HepG2 (cell line): ENCODE results near the gene CAPZB. TPM values are rescaled to one million over a fixed set of nuclear protein-coding genes. Genes with fewer than 3 reads are reported as not detected.

Experiments
- BHLHE40 ChIP-seq: IDR thresholded peaks from 2 replicates; pipeline ENCODE4 v1.6.1; 2011; ENCODE audit warnings: low read length, improper control_type of control experiment
- CREM ChIP-seq, 2 experiments: sonication (generic) in 1 of 2; formaldehyde crosslinking in 1 of 2; IDR thresholded peaks; 2 replicates each; pipeline versions ENCODE4 v1.4.0 to v1.6.1; 2016 to 2020; ENCODE audit warnings: antibody characterized with exemption in 1 of 2, mild to moderate bottlenecking in 1 of 2, missing genetic modification reagents in 1 of 2
- EHMT2 ChIP-seq: fragments of 200-600 bp; sonication (generic); IDR thresholded peaks from 2 replicates; pipeline ENCODE4 v1.7.0; 2017; ENCODE audit warnings: antibody characterized with exemption, low read depth, low read length, borderline replicate concordance
- FIP1L1 ChIP-seq: fragments of 200-400 bp; formaldehyde crosslinking; IDR thresholded peaks from 2 replicates; pipeline ENCODE4 v1.6.1; 2018; ENCODE audit warnings: low read depth, mild to moderate bottlenecking, low read length, moderate library complexity, borderline replicate concordance; ENCODE audit not compliant: insufficient read depth
- GABPB1 ChIP-seq: IDR thresholded peaks from 2 replicates; pipeline ENCODE4 v1.6.1; 2016; ENCODE audit warnings: mild to moderate bottlenecking, missing genetic modification reagents, moderate library complexity, missing compliant biosample characterization
- HDAC2 ChIP-seq: sonication (generic); formaldehyde crosslinking; IDR thresholded peaks from 2 replicates; pipeline ENCODE4 v1.4.0; 2020; ENCODE audit warnings: missing genetic modification reagents
- HNRNPH1 ChIP-seq: fragments of 200-400 bp; formaldehyde crosslinking; optimal IDR thresholded peaks from 2 replicates; pipeline ENCODE3; 2017; ENCODE audit warnings: mild to moderate bottlenecking, low read depth, low read length
- KAT8 ChIP-seq: IDR thresholded peaks from 2 replicates; pipeline ENCODE4 v1.6.1; 2016; ENCODE audit warnings: missing genetic modification reagents, missing compliant biosample characterization
- KLF15 ChIP-seq: sonication (generic); formaldehyde crosslinking; IDR thresholded peaks from 2 replicates; pipeline ENCODE4 v1.8.1; 2023; ENCODE audit warnings: borderline replicate concordance, mild to moderate bottlenecking, inconsistent platforms, missing genetic modification reagents, mixed read lengths
- NR2F1 ChIP-seq, 2 experiments: fragments of 450-650 bp in 1 of 2; formaldehyde crosslinking in 1 of 2; IDR thresholded peaks; 2 replicates each; pipeline versions ENCODE4 v1.5.0 to v1.6.1; 2016 to 2020; ENCODE audit warnings: mild to moderate bottlenecking in 1 of 2, missing compliant biosample characterization in 1 of 2, missing genetic modification reagents in 1 of 2, moderate library complexity in 1 of 2
- PRDM10 ChIP-seq: sonication (generic); formaldehyde crosslinking; IDR thresholded peaks from 2 replicates; pipeline ENCODE4 v1.4.0; 2020; ENCODE audit warnings: low read depth, missing genetic modification reagents
- PRMT3 ChIP-seq: sonication (generic); formaldehyde crosslinking; IDR thresholded peaks from 2 replicates; pipeline ENCODE4 v1.8.1; 2022; ENCODE audit warnings: low read depth, mild to moderate bottlenecking, moderate library complexity, missing genetic modification reagents, borderline replicate concordance
- RNF2 ChIP-seq: fragments of 450-650 bp; conservative IDR thresholded peaks from 2 replicates; pipeline ENCODE4 v1.6.1; 2016; ENCODE audit warnings: low read depth
- SIN3B ChIP-seq: fragments of 150-350 bp; IDR thresholded peaks from 2 replicates; pipeline ENCODE4 v1.6.1; 2014; ENCODE audit warnings: low read length
- SP1 ChIP-seq, 2 experiments: fragments of 450-650 bp in 1 of 2; sonication (generic) in 1 of 2; formaldehyde crosslinking in 1 of 2; IDR thresholded peaks; 2 replicates each; pipeline versions ENCODE4 v1.4.0 to v1.6.1; 2016 to 2020; ENCODE audit warnings: missing genetic modification reagents in 1 of 2
- ZNF205 ChIP-seq: IDR thresholded peaks from 2 replicates; pipeline ENCODE4 v1.6.1; 2018; ENCODE audit warnings: missing biosample characterization, missing genetic modification reagents
- ZNF24 ChIP-seq: fragments of 450-650 bp; IDR thresholded peaks from 2 replicates; pipeline ENCODE4 v1.6.1; 2017; ENCODE audit warnings: antibody characterized with exemption, mild to moderate bottlenecking
- ZNF280B ChIP-seq: sonication (generic); formaldehyde crosslinking; IDR thresholded peaks from 2 replicates; pipeline ENCODE4 v1.5.0; 2020; ENCODE audit warnings: missing genetic modification reagents, mild to moderate bottlenecking, borderline replicate concordance
- ZNF746 ChIP-seq: sonication (generic); formaldehyde crosslinking; IDR thresholded peaks from 2 replicates; pipeline ENCODE4 v1.8.0; 2022; ENCODE audit warnings: mild to moderate bottlenecking, missing genetic modification reagents
- ZSCAN12 ChIP-seq: sonication (generic); formaldehyde crosslinking; IDR thresholded peaks from 2 replicates; pipeline ENCODE4 v1.9.0; 2021; ENCODE audit warnings: mild to moderate bottlenecking, missing genetic modification reagents
- polyA plus RNA-seq, 8 experiments: library from polyadenylated mRNA; depleted of rRNA in 3 of 8; stranded (reverse) in 7 of 8; unstranded in 1 of 8; fragments of >200 nt; fragmentation: Illumina TruSeq in 4 of 8; extraction: Trizol in 4 of 8; gene quantifications; 2 replicates each; pipeline versions ENCODE4 v1.2.1 to v1.2.3, GENCODE V29; 2011 to 2016; ENCODE audit warnings: low read depth in 4 of 8, missing spikeins in 1 of 8, mixed read lengths in 1 of 8; ENCODE audit not compliant: insufficient read depth in 1 of 8
- total RNA-seq, 5 experiments: library from RNA; depleted of rRNA; stranded (reverse); fragments of >200 nt; fragmentation: Illumina TruSeq; extraction: Trizol; gene quantifications; 2 replicates each; pipeline ENCODE4 v1.2.3, GENCODE V29; 2016; ENCODE audit warnings: low read depth in 1 of 5
- TF ChIP-seq, protein P1 (sequence below): sonication (generic); formaldehyde crosslinking; IDR thresholded peaks from 2 replicates; pipeline ENCODE4 v1.9.0; 2021; ENCODE audit warnings: missing genetic modification reagents, mild to moderate bottlenecking, borderline replicate concordance
- TF ChIP-seq, protein P2 (sequence below): sonication (generic); formaldehyde crosslinking; IDR thresholded peaks from 2 replicates; pipeline ENCODE4 v1.4.0; 2020; ENCODE audit warnings: mild to moderate bottlenecking, missing genetic modification reagents

Gene CAPZB
- total and polyA plus RNA-seq, 2 of the 13 experiments (the other 11 are each of a cell fraction or from before 2014, with no cell fraction given), result 58.9 to 76.9 TPM

DNA sequence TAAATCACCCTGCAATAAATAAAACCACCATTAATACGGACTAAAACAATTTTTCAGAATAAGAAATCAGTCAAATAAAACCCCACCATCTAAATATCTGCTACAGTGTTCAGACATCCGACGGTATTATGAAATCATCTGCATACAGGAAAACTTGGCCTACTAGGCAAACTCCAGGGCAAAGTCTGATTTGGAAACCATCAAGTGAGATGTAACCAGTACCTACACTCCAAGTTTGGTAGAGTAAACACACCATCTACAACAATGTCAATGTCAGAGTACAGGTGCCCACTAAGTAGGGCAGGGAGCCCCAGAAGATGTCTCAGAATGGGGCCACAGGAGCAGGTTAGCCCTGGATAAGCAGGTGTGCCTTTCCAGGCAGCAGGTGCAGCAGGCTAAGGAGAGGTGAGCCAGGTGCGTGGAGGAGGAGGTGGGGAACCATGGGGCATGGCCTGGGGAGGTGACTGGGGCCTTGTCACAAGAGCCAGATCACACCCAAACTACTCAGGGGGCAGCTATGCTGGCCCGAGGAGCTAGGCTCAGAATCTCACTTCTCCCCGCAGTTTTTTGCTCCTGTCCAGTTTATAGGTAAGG, 59.6 kb downstream of the CAPZB start (continued):
- TF ChIP-seq, protein P1, sequence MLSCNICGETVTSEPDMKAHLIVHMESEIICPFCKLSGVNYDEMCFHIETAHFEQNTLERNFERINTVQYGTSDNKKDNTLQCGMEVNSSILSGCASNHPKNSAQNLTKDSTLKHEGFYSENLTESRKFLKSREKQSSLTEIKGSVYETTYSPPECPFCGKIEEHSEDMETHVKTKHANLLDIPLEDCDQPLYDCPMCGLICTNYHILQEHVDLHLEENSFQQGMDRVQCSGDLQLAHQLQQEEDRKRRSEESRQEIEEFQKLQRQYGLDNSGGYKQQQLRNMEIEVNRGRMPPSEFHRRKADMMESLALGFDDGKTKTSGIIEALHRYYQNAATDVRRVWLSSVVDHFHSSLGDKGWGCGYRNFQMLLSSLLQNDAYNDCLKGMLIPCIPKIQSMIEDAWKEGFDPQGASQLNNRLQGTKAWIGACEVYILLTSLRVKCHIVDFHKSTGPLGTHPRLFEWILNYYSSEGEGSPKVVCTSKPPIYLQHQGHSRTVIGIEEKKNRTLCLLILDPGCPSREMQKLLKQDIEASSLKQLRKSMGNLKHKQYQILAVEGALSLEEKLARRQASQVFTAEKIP (CRISPR knock-in tag), result no peak
- TF ChIP-seq EHMT2, result no peak
- no peak for TF ChIP-seq KLF15 (CRISPR knock-in tag)
- no peak for TF ChIP-seq ZNF280B
- no peak for TF ChIP-seq RNF2
- TF ChIP-seq ZNF746, result no peak
- TF ChIP-seq SP1 (IDR thresholded peaks at IDR 0.05), result no peak
- no peak for TF ChIP-seq SP1 (CRISPR knock-in tag; IDR thresholded peaks at IDR 0.05)
- TF ChIP-seq KAT8 (CRISPR knock-in tag), result peak; percentile 55; the same call in 1 of the 2 replicates
- TF ChIP-seq BHLHE40, result no peak
- no peak for TF ChIP-seq ZSCAN12 (CRISPR knock-in tag)
- no peak for TF ChIP-seq NR2F1 (CRISPR knock-in tag; IDR thresholded peaks at IDR 0.05)
- TF ChIP-seq HNRNPH1, result no peak
- TF ChIP-seq HDAC2 (CRISPR knock-in tag), result peak; percentile 79
- no peak for TF ChIP-seq PRDM10
- 0 out of 2 replicates have a peak, but pooled peaks have one; percentile 50 for TF ChIP-seq ZNF205 (CRISPR knock-in tag)
- TF ChIP-seq, protein P2, sequence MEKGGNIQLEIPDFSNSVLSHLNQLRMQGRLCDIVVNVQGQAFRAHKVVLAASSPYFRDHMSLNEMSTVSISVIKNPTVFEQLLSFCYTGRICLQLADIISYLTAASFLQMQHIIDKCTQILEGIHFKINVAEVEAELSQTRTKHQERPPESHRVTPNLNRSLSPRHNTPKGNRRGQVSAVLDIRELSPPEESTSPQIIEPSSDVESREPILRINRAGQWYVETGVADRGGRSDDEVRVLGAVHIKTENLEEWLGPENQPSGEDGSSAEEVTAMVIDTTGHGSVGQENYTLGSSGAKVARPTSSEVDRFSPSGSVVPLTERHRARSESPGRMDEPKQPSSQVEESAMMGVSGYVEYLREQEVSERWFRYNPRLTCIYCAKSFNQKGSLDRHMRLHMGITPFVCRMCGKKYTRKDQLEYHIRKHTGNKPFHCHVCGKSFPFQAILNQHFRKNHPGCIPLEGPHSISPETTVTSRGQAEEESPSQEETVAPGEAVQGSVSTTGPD, result peak; percentile 94
- no peak for TF ChIP-seq ZNF24
- TF ChIP-seq SIN3B, result no peak
- peak; percentile 56; the same call in 1 of the 2 replicates for TF ChIP-seq CREM (IDR thresholded peaks at IDR 0.05)
- no peak for TF ChIP-seq CREM (CRISPR knock-in tag; IDR thresholded peaks at IDR 0.05)
- no peak for TF ChIP-seq PRMT3 (CRISPR knock-in tag)
- no peak for TF ChIP-seq FIP1L1
- no peak for TF ChIP-seq GABPB1 (CRISPR knock-in tag)
